HL-60/S4 treated with retinoic acid at 250 ng/mL for 4 days and 3 days (cell line): ENCODE data around the gene DLGAP4.
"Not testable (repeated sequence)": the region's sequence is repeated elsewhere in the genome, so short reads cannot be mapped to it uniquely, and the experiment has no call there.

Experiments used
- in situ Hi-C: fragments of 300-500 bp; cut with MboI; formaldehyde crosslinking; loops from 2 replicates; pipeline ENCODE4 v1.7.0; 2022; ENCODE audit warnings: low sequenced_read_pairs

DLGAP4 gene

DNA sequence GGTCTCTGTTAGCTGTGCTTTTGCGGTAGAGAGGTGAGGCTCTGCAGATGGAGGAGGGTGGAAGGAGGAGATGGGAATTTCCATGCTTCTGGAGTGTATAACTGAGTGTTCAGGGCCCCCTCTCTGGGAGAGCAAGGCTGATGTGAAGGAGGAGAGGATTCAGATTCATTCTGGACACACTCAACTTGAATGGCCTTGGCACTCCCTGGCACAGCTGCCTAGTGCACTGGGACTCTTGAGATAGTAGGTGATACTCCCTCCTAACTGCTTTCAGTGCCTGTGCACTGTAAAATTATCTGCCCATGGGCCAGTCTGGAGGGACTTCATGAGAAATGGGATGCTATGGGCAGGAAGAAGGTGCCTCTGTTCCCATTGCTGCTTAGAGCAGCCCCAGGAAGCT lies 180.9 kb downstream of the DLGAP4 start:
- in situ Hi-C loops: no loop called here

DNA sequence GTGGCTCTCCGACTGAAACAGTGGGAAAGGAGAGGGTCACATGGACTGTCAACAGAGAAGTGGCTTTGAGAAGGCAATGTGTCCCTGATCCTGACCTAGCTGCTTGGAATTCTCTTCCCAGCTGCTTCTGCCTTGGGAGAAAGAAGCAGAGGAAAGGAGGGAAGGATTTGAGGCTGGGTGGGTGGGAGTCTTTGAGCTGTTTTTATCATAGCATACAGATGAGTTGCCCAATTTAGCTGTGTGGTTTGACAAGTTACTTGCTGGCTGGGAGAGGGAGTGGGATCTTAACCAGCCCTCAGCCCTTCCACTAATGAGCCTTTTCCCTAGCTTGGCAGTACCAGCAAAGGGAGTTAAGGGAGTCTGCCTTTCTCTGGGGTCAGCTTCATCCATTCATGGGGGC lies 184.1 kb downstream of the DLGAP4 start:
- in situ Hi-C loops: no loop called here

- in situ Hi-C loops: no loop called here
Observed at GRCh38 chr20:36491901-36492617, 185.9 kb downstream of the DLGAP4 start.

GRCh38 chr20:36493051-36493800 lies 187.1 kb downstream of the DLGAP4 start:
- in situ Hi-C loops: no loop called here

GRCh38 chr20:36493801-36494114 lies 187.6 kb downstream of the DLGAP4 start:
- in situ Hi-C loops: no loop called here

GRCh38 chr20:36496707-36497669 lies 190.8 kb downstream of the DLGAP4 start:
- in situ Hi-C loops: no loop called here

GRCh38 chr20:36497856-36498255 lies 191.7 kb downstream of the DLGAP4 start:
- in situ Hi-C loops: no loop called here

DNA sequence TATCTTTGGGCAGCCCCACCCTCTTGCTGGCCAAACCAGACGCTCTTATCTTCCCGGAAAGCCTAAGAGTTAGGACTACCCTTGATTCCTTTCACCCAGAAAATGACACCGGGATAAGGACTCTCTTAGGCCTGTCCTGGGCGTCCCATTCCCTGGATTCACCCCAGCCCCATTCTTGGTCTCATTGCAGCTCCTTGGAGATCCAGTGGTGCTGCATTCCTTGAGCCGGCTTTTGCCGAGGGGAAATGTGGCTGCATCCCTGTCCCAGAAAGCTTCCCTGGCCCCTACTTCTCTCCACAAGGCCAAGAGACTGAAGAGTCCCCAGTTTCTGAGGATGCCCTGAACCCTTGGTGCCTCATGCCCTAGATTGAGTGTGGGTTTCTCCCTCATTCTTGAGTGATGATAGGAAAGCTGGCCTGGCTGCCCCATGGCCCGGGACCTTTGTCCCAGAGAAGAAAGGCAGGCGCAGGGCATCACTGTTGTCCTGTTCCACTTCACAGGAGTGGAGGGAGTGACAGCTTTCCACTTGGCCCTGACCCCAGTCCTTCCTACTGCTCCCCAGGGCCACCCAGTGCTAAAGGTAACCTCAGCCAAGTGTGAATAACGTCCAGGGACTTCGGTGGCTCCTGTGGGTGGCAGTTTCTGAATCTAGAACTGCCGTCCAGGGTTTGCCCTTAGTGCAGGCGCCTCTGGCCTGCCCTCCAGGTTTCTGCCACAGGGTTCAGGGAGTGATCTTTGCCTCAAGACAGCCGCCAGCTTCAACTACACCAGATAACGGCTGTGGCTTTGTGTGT lies 192.4 kb downstream of the DLGAP4 start:
- in situ Hi-C loops: no loop called here

DNA sequence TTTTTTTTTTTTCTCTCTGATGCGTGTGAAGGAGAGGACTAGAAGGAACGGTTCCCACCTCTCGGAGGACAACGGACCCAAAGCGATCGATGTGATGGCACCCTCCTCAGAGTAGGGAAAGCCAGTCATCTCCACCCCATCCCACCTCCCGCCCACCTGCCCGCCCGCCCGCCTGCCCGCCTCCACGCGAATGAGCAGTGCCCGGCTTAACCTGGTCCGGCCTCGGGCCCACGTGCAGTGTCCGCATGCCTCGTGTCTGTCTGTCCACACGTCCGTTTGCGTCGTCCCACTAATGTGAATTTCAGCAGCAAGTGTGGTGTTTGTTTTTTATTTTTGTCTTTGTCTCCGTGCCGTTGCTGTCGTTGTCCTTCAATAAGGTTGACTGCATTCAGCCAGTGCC lies 193.1 kb downstream of the DLGAP4 start:
- in situ Hi-C loops: no loop called here

DNA sequence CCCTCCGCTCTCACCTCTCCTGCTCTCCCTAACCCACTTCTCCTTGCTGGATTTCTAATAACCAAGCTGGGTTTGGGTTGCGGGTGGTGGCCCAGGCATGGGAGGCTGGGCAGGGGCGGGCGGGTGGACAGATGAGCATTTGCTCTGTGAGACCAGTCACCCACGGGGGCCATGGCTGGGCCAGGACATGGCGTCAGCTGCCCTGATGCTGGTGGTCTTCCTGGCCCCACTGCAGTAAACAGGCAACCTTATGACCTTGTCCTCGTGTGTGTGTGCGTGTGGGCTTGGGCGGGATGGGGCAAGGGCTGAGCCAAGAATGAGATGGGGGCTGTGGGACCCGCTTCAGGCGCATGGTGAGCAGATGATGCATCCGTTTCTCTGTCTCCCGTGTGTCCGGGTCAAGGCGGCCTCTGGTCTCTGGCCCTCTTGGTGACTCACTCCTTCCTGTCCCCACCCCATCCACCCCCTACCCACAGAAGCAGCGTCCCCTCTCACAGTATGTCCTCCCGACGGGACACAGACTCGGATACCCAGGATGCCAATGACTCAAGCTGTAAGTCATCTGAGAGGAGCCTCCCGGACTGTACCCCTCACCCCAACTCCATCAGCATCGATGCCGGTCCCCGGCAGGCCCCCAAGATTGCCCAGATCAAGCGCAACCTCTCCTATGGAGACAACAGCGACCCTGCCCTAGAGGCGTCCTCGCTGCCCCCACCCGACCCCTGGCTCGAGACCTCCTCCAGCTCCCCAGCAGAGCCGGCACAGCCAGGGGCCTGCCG lies 193.8 kb downstream of the DLGAP4 start:
- in situ Hi-C loops: no loop called here

GRCh38 chr20:36501367-36502006 lies 195.3 kb downstream of the DLGAP4 start:
- in situ Hi-C loops: no loop called here

DNA sequence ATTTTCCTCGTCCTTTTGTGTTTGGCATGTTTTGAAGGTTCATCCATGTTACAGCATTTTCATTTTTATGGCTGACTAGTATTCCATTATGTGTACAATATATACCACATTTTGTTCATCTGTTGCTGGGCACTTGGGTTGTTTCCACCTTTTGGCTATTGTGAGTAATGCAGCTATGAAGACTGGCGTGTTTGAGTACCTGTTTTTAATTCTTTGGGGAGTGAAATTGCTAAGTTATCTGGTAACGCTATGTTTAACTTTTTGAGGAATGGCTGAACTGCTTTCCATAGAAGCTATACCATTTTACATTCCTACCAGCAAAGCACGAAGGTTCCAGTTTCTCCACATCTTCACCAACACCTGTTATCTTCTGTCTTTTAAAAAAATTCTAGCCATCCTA lies 198.2 kb downstream of the DLGAP4 start:
- in situ Hi-C loops: no loop called here

- in situ Hi-C loops: no loop called here
Observed at GRCh38 chr20:36506253-36506652, 200.1 kb downstream of the DLGAP4 start.

GRCh38 chr20:36507746-36508145 lies 201.6 kb downstream of the DLGAP4 start:
- in situ Hi-C loops: no loop called here

GRCh38 chr20:36519012-36519719 lies 213.0 kb downstream of the DLGAP4 start:
- in situ Hi-C loops: no loop called here

- in situ Hi-C loops: no loop called here
Observed at GRCh38 chr20:36519944-36520343, 213.8 kb downstream of the DLGAP4 start.

GRCh38 chr20:36521526-36521925 lies 215.4 kb downstream of the DLGAP4 start:
- in situ Hi-C loops: no loop called here

- in situ Hi-C loops: not testable (repeated sequence)
Observed at GRCh38 chr20:36522412-36522811, 216.3 kb downstream of the DLGAP4 start.

- in situ Hi-C loops: no loop called here
Observed at GRCh38 chr20:36523341-36523740, 217.2 kb downstream of the DLGAP4 start.
